SK-N-MC (cell line): ENCODE measurements around the gene CHD9.

Experiments used
- EZH2 ChIP-seq: fragments of 200-600 bp; sonication (generic); IDR thresholded peaks from one replicate; pipeline ENCODE4 v1.6.1; 2017; ENCODE audit warnings: antibody characterized with exemption
- FOXP2 ChIP-seq: optimal IDR thresholded peaks from 2 replicates; pipeline ENCODE3; 2011; ENCODE audit warnings: mild to moderate bottlenecking, moderate library complexity; ENCODE audit not compliant: insufficient read depth; ENCODE audit errors: extremely low read length, control extremely low read depth
- POLR2AphosphoS5 ChIP-seq: IDR thresholded peaks from 2 replicates; pipeline ENCODE4 v1.6.1; 2012; ENCODE audit warnings: mild to moderate bottlenecking, low read depth, low read length, borderline replicate concordance

DNA sequence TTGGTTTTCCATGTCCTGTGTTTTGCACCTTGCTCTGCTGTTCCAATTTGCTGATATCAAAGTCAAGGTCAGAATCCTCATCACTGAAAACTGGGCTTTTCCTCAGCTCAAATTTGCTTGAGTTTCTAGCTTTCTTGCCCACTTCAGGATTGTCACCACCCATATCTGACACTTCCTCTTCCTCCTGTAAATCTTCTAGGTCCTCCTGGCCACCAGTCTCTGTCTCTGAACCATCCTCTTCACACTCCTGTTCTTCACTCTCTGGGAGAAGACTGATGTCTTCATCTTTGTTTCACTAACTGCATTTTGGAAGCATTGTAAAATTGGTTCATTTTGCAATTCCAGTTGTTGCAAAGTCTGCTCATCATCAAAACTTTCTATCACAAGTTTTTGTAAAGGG lies 316.0 kb downstream of the CHD9 start:
- TF ChIP-seq EZH2 (no peak), POLR2AphosphoS5 (no peak), FOXP2 (no peak)
